ENCODE measurements around the gene KRT32. TPM values are rescaled to one million over a fixed set of nuclear protein-coding genes. Genes with fewer than 3 reads are reported as not detected.

Gene KRT32
- total RNA-seq: not detected in 2 replicates

GRCh38 chr17:41466988-41467387, at the start of gene KRT32:
Gene KRT32 (minus strand): TSS chr17:41467386. CDS start chr17:41467325, 61 bp downstream.

GRCh38 chr17:41505007-41505808, 38.0 kb upstream of the KRT32 start, which contains the start of gene KRT13:
Gene KRT13 (minus strand): TSS chr17:41505612. CDS start chr17:41505550, 62 bp downstream.

GRCh38 chr17:41489531-41489930, 22.3 kb upstream of the KRT32 start, which contains the start of gene KRT36:
Gene KRT36 (minus strand): TSS chr17:41489910. CDS start chr17:41489864, 46 bp downstream.

GRCh38 chr17:41481036-41481435, 13.8 kb upstream of the KRT32 start, which contains the start of gene KRT35:
Gene KRT35 (minus strand): TSS chr17:41481151. CDS start chr17:41481097, 54 bp downstream.

GRCh38 chr17:41440531-41441033, 26.6 kb downstream of the KRT32 start, which contains the start of gene KRT38:
Gene KRT38 (minus strand): TSS chr17:41440983. CDS start chr17:41440921, 62 bp downstream.

GRCh38 chr17:41424111-41424635, 43.0 kb downstream of the KRT32 start, which contains the start of gene KRT37:
Gene KRT37 (minus strand): TSS chr17:41424585. CDS start chr17:41424523, 62 bp downstream.

Small RNA genes within 50 kb of the gene (small RNA-seq; reads per million reads assigned to genes)
- gene RNU2-32P: 5.1 reads per million, percentile 81 among the genes with 10 or more reads in this experiment

Other genes with a start within 250 kb of the KRT32 start
- gene KRTAP9-2, start 240.7 kb downstream of the KRT32 start, total RNA-seq: not detected in 2 replicates
- not detected in 2 replicates for gene KRTAP9-3, start 234.9 kb downstream of the KRT32 start, total RNA-seq
- gene KRTAP9-8, start 229.4 kb downstream of the KRT32 start, total RNA-seq: not detected in 2 replicates
- gene KRTAP9-4, start 217.7 kb downstream of the KRT32 start, total RNA-seq: not detected in 2 replicates
- gene KRTAP9-9, start 212.0 kb downstream of the KRT32 start, total RNA-seq: not detected in 2 replicates
- gene KRTAP9-6, start 202.0 kb downstream of the KRT32 start, total RNA-seq: not detected in 2 replicates
- not detected in 2 replicates for gene KRTAP9-7, start 191.7 kb downstream of the KRT32 start, total RNA-seq
- gene KRTAP29-1, start 164.5 kb downstream of the KRT32 start, total RNA-seq: not detected in 2 replicates
- not detected in 2 replicates for gene KRTAP16-1, start 158.1 kb downstream of the KRT32 start, total RNA-seq
- gene KRTAP17-1, start 151.7 kb downstream of the KRT32 start, total RNA-seq: not detected in 2 replicates
- not detected in 2 replicates for gene KRT33A, start 116.6 kb downstream of the KRT32 start, total RNA-seq
- not detected in 2 replicates for gene KRT33B, start 97.6 kb downstream of the KRT32 start, total RNA-seq
- not detected in 2 replicates for gene KRT34, start 85.1 kb downstream of the KRT32 start, total RNA-seq
- gene KRT31, start 69.8 kb downstream of the KRT32 start, total RNA-seq: not detected in 2 replicates
- gene KRT37, start 42.8 kb downstream of the KRT32 start, total RNA-seq: not detected in 2 replicates
- gene KRT38, start 26.4 kb downstream of the KRT32 start, total RNA-seq: not detected in 2 replicates
- not detected in 2 replicates for gene KRT35, start 13.8 kb upstream of the KRT32 start, total RNA-seq
- not detected in 2 replicates for gene KRT36, start 22.5 kb upstream of the KRT32 start, total RNA-seq
- not detected in 2 replicates for gene KRT13, start 38.2 kb upstream of the KRT32 start, total RNA-seq
- gene KRT15, start 51.5 kb upstream of the KRT32 start, total RNA-seq: 2.1 and 2.3 TPM in 2 replicates
- gene KRT19, start 60.9 kb upstream of the KRT32 start, total RNA-seq: 59.7 and 64.9 TPM in 2 replicates
- gene KRT9, start 104.7 kb upstream of the KRT32 start, total RNA-seq: not detected in 2 replicates
- not detected in 2 replicates for gene KRT14, start 119.5 kb upstream of the KRT32 start, total RNA-seq
- gene KRT16, start 145.4 kb upstream of the KRT32 start, total RNA-seq: not detected in 2 replicates
- gene KRT17, start 157.2 kb upstream of the KRT32 start, total RNA-seq: 0.22 and 0.80 TPM in 2 replicates
- gene EIF1, start 221.5 kb upstream of the KRT32 start, total RNA-seq: 102 and 109 TPM in 2 replicates
- not detected in 2 replicates for gene GAST, start 244.9 kb upstream of the KRT32 start, total RNA-seq

Data from thoracic aorta endothelial cell (primary cell).